Sigmoid colon (tissue), 4 donors: ENCODE results near the gene LHPP.

ENCODE experiments used
- POLR2AphosphoS5 ChIP-seq, 4 donors: sonication (generic); formaldehyde crosslinking; IDR thresholded peaks; one replicate each; pipeline ENCODE4 v1.6.1; 2017; ENCODE audit warnings: antibody characterized with exemption in 4 of 4
- TF ChIP-seq, protein P1 (sequence below), 4 experiments: fragments of 450-650 bp in 3 of 4; fragments of 200-600 bp in 1 of 4; IDR thresholded peaks; one replicate each; pipeline ENCODE4 v1.5.1; 2016 to 2019; ENCODE audit warnings: antibody characterized with exemption in 4 of 4, mild to moderate bottlenecking in 3 of 4, moderate library complexity in 2 of 4

DNA sequence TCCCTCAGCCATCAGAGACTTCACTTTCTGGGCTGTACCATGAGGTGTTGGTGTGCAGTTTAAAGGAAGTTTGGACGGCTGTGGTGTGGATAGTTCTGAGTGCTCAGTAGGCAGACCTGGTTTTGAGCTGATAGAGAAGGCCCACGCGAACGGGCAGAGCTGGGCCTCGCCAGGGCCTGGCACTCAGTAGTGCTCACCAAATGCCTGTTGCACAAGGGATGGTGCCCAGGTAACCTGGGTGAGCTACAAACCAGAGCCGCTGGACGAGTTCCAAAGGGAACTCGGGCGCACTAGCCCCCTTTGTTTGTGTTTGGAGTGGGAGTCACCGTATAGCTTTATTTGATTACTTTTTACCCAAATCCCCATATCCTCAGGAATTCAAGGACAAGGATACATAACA is 95.5 kb downstream of the LHPP start:
- no peak for TF ChIP-seq POLR2AphosphoS5 (IDR thresholded peaks at IDR 0.05)
- TF ChIP-seq, protein P1, sequence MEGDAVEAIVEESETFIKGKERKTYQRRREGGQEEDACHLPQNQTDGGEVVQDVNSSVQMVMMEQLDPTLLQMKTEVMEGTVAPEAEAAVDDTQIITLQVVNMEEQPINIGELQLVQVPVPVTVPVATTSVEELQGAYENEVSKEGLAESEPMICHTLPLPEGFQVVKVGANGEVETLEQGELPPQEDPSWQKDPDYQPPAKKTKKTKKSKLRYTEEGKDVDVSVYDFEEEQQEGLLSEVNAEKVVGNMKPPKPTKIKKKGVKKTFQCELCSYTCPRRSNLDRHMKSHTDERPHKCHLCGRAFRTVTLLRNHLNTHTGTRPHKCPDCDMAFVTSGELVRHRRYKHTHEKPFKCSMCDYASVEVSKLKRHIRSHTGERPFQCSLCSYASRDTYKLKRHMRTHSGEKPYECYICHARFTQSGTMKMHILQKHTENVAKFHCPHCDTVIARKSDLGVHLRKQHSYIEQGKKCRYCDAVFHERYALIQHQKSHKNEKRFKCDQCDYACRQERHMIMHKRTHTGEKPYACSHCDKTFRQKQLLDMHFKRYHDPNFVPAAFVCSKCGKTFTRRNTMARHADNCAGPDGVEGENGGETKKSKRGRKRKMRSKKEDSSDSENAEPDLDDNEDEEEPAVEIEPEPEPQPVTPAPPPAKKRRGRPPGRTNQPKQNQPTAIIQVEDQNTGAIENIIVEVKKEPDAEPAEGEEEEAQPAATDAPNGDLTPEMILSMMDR (IDR thresholded peaks at IDR 0.05), result no peak
